ENCODE results near the gene LRCH4. TPM values are rescaled to one million over a fixed set of nuclear protein-coding genes. Genes with fewer than 3 reads are reported as not detected.

Gene LRCH4
- total RNA-seq, 1 experiment from 2014 or later = 66.4 TPM

GRCh38 chr7:100567751-100568175 lies 18.2 kb downstream of the LRCH4 start:
- Histone ChIP-seq H3K27ac (ENCODE audit: low read length) (peak overlapping the region; percentile 34), H3K4me1 (ENCODE audit: control insufficient read depth, insufficient read depth, low read length) (peaks cover 45% of the 10 kb centered on the region), H3K9me3 (ENCODE audit: control insufficient read depth, insufficient read depth, low read depth, low read length) (no peaks in the 10 kb centered on the region), H3K4me3 (ENCODE audit: low read depth in 2 of 2, low read length in 2 of 2) (no peak overlapping the region), H3K27me3 (ENCODE audit: control insufficient read depth, insufficient read depth, low read length) (no peaks in the 10 kb centered on the region), H3K36me3 (ENCODE audit: control insufficient read depth, insufficient read depth, low read length) (no peaks in the 10 kb centered on the region)
- ChIA-PET POLR2A (no interaction called here), CTCF (no interaction called here)
- in situ Hi-C loops (cut with HindIII; ENCODE audit: low pct_unique_long_range_greater_than_20kb, low sequenced_read_pairs) (no loop called here), intact Hi-C loops (cut with micrococcal nuclease; ENCODE audit: unreplicated experiment) (no loop called here)
- BruUV-seq (replicated peaks) = no TSS peak
- ATAC-seq = no peak
- no peak for DNase-seq (ENCODE audit: low read depth, low spot score)
- TF ChIP-seq TCF7L2 (IDR thresholded peaks at IDR 0.05; ENCODE audit: low read depth, low read length) (no peak), CTCF (IDR thresholded peaks at IDR 0.05) (no peak), REST (IDR thresholded peaks at IDR 0.05; ENCODE audit: insufficient read depth in 1 of 2, low read depth in 2 of 2, low read length in 1 of 2) (no peak), SIN3A (IDR thresholded peaks at IDR 0.05; ENCODE audit: borderline replicate concordance, insufficient read depth, low read depth, low read length) (no peak), POLR2AphosphoS5 (IDR thresholded peaks at IDR 0.05; ENCODE audit: low read depth, low read length) (no peak)

GRCh38 chr7:100567031-100567730 lies 18.7 kb downstream of the LRCH4 start:
- TF ChIP-seq REST (IDR thresholded peaks at IDR 0.05; ENCODE audit: insufficient read depth in 1 of 2, low read depth in 2 of 2, low read length in 1 of 2) (no peak), CTCF (IDR thresholded peaks at IDR 0.05) (no peak), SIN3A (IDR thresholded peaks at IDR 0.05; ENCODE audit: borderline replicate concordance, insufficient read depth, low read depth, low read length) (no peak), TCF7L2 (IDR thresholded peaks at IDR 0.05; ENCODE audit: low read depth, low read length) (no peak), POLR2AphosphoS5 (IDR thresholded peaks at IDR 0.05; ENCODE audit: low read depth, low read length) (no peak)
- no peaks in the 10 kb centered on the region for H3K36me3 ChIP-seq (ENCODE audit: control insufficient read depth, insufficient read depth, low read length)
- ATAC-seq = no peak
- H3K27ac ChIP-seq (ENCODE audit: low read length) = peak overlapping the region; percentile 34
- BruUV-seq (replicated peaks) = no TSS peak
- no peak for DNase-seq (ENCODE audit: low read depth, low spot score)
- no peak overlapping the region for H3K4me3 ChIP-seq (ENCODE audit: low read depth in 2 of 2, low read length in 2 of 2)
- no peaks in the 10 kb centered on the region for H3K27me3 ChIP-seq (ENCODE audit: control insufficient read depth, insufficient read depth, low read length)
- in situ Hi-C loops (cut with HindIII; ENCODE audit: low pct_unique_long_range_greater_than_20kb, low sequenced_read_pairs) = no loop called here
- peaks cover 43% of the 10 kb centered on the region for H3K4me1 ChIP-seq (ENCODE audit: control insufficient read depth, insufficient read depth, low read length)
- intact Hi-C loops (cut with micrococcal nuclease; ENCODE audit: unreplicated experiment) = no loop called here
- ChIA-PET POLR2A (no interaction called here), CTCF (no interaction called here)
- H3K9me3 ChIP-seq (ENCODE audit: control insufficient read depth, insufficient read depth, low read depth, low read length) = no peaks in the 10 kb centered on the region
